ENCODE results near the gene GPX1. TPM values are rescaled to one million over a fixed set of nuclear protein-coding genes. Genes with fewer than 3 reads are reported as not detected.

Gene GPX1
- total and polyA plus RNA-seq, 10 of the 15 experiments (the other 5 are each of a cell fraction or from before 2014, with no cell fraction given) = 32.0 to 1,121 (median 400) TPM

- RAD21 ChIA-PET (ENCODE audit: unreplicated experiment) = interaction anchor here (1.3 kb wide), 1 partner anchor 39 kb away, joined by 3 read pairs; no protein-coding TSS in a partner anchor
- TF ChIP-seq MTA2 (IDR thresholded peaks at IDR 0.05; ENCODE audit: low read depth) = no peak
- TF ChIP-seq ATF2 (IDR thresholded peaks at IDR 0.05; ENCODE audit: low read length) = no peak
- no peak for TF ChIP-seq NKRF (conservative IDR thresholded peaks at IDR 0.05)
- no peak for TF ChIP-seq ZZZ3 (IDR thresholded peaks at IDR 0.05; ENCODE audit: control insufficient read depth, insufficient read length, low read depth)
- TF ChIP-seq EGR1 (IDR thresholded peaks at IDR 0.05; ENCODE audit: borderline replicate concordance in 1 of 2, low read depth in 2 of 2, low read length in 2 of 2) = no peak
- TF ChIP-seq SMARCA5 (IDR thresholded peaks at IDR 0.05) = no peak
- no peak for TF ChIP-seq KAT2A (conservative IDR thresholded peaks at IDR 0.05; ENCODE audit: control insufficient read depth, low read depth, low read length)
- TF ChIP-seq BCL11A (IDR thresholded peaks at IDR 0.05; ENCODE audit: low read depth, low read length) = no peak
- TF ChIP-seq NFYA (IDR thresholded peaks at IDR 0.05; ENCODE audit: borderline replicate concordance, low read depth, low read length) = no peak
- no peak for TF ChIP-seq TCF7 (IDR thresholded peaks at IDR 0.05; ENCODE audit: borderline replicate concordance)
- Histone ChIP-seq H3K79me2 (ENCODE audit: control insufficient read depth, insufficient read depth, low read length) (peaks cover 36% of the 10 kb centered on the region), H4K20me1 (ENCODE audit: control insufficient read depth, insufficient read depth) (no peaks in the 10 kb centered on the region; the same call in 1 of the 2 replicates), H3K4me3 (no peak overlapping the region), H3K9me3 (replicated peaks; ENCODE audit: control insufficient read depth, insufficient read depth, low read length) (no peaks in the 10 kb centered on the region), H3K4me2 (ENCODE audit: control insufficient read depth, insufficient read depth) (no peak overlapping the region), H3K9ac (ENCODE audit: control insufficient read depth, insufficient read depth, low read length) (no peak overlapping the region), H3K27ac (ENCODE audit: control insufficient read depth, insufficient read depth) (no peak overlapping the region), H2AFZ (ENCODE audit: control insufficient read depth, low read depth, low read length) (no peak overlapping the region), H3K36me3 (ENCODE audit: control insufficient read depth in 2 of 2, insufficient read depth in 2 of 2, low read length in 1 of 2) (peaks cover 30 to 38% of the 10 kb centered on the region in 2 experiments), H3K27me3 (replicated peaks in 1 of 2; ENCODE audit: control insufficient read depth in 2 of 2, insufficient read depth in 2 of 2, low read length in 1 of 2) (no peaks in the 10 kb centered on the region), H3K4me1 (ENCODE audit: control insufficient read depth, insufficient read depth, low read length) (no peaks in the 10 kb centered on the region)
- ATAC-seq (no peak), FAIRE-seq (no peak), DNase-seq (ENCODE audit: low read depth, low spot score) (no peak)
- SMC1A ChIA-PET (ENCODE audit: uncharacterized antibody, unreplicated experiment) = interaction anchor here (0.6 to 1.0 kb wide), 2 partner anchors 18 to 322 kb away, joined by 3 read pairs; no protein-coding TSS in a partner anchor
- CTCF ChIA-PET = interaction anchor here (1.2 to 1.3 kb wide), 2 partner anchors 11 to 14 kb away, joined by 3 to 4 read pairs; no protein-coding TSS in a partner anchor
- POLR2A ChIA-PET = interaction anchor here (0.7 kb wide), 2 partner anchors 31 to 79 kb away, joined by 3 to 4 read pairs; partner anchors contain the start of gene USP4
- in situ Hi-C loops (cut with MboI) = no loop called here
- TSS peak; percentile 38 for BruUV-seq (replicated peaks)
- intact Hi-C loops (cut with micrococcal nuclease; ENCODE audit: unreplicated experiment) = no loop called here
- 59% methylated on average over 6 of the region's 6 CpGs for WGBS (ENCODE audit: insufficient coverage, insufficient replicate concordance, low lambda C conversion rate, missing lambda C conversion rate)
Measured at GRCh38 chr3:49370585-49371290, 12.6 kb upstream of the GPX1 start.

All from GM12878 (cell line).